GM12878 (cell line): ENCODE results near the gene TMEM167B. TPM values are rescaled to one million over a fixed set of nuclear protein-coding genes. Genes with fewer than 3 reads are reported as not detected.

ENCODE experiments used
- BHLHE40 ChIP-seq, 2 experiments: fragments of 450-650 bp in 1 of 2; IDR thresholded peaks; 2 replicates each; pipeline ENCODE4 v1.6.1; 2011 to 2017; ENCODE audit warnings: low read depth in 2 of 2, borderline replicate concordance in 1 of 2, improper control_type of control experiment in 1 of 2, low read length in 1 of 2, mild to moderate bottlenecking in 1 of 2
- BMI1 ChIP-seq: fragments of 450-650 bp; IDR thresholded peaks from 2 replicates; pipeline ENCODE4 v1.6.1; 2016; ENCODE audit warnings: mild to moderate bottlenecking, moderate library complexity, borderline replicate concordance
- BRCA1 ChIP-seq: IDR thresholded peaks from 2 replicates; pipeline ENCODE4 v1.6.1; 2011; ENCODE audit warnings: low read depth, low read length, improper control_type of control experiment
- CTCF ChIP-seq, 3 experiments: IDR thresholded peaks in 2 of 3; conservative IDR thresholded peaks in 1 of 3; 2 replicates each; pipeline ENCODE4 v1.5.1; 2011; ENCODE audit warnings: low read depth in 3 of 3, low read length in 3 of 3, mild to moderate bottlenecking in 3 of 3, control low read depth in 2 of 3, moderate library complexity in 2 of 3, inconsistent platforms in 1 of 3, mixed read lengths in 1 of 3; ENCODE audit not compliant: control insufficient read depth in 2 of 3, insufficient read depth in 1 of 3; ENCODE audit errors: extremely low read depth in 1 of 3
- DPF2 ChIP-seq: fragments of 450-650 bp; IDR thresholded peaks from 2 replicates; pipeline ENCODE4 v1.6.1; 2017; ENCODE audit warnings: mild to moderate bottlenecking
- FOXM1 ChIP-seq: IDR thresholded peaks from 2 replicates; pipeline ENCODE4 v1.6.1; 2012; ENCODE audit warnings: low read depth, mild to moderate bottlenecking, inconsistent platforms, low read length, moderate library complexity
- HCFC1 ChIP-seq: fragments of 150-350 bp; IDR thresholded peaks from 2 replicates; pipeline ENCODE4 v1.6.1; 2014; ENCODE audit warnings: low read length
- HDGF ChIP-seq: fragments of 450-650 bp; IDR thresholded peaks from 2 replicates; pipeline ENCODE4 v1.6.1; 2016; ENCODE audit warnings: antibody characterized with exemption
- IKZF1 ChIP-seq: fragments of 450-650 bp; conservative IDR thresholded peaks from 2 replicates; pipeline ENCODE4 v1.6.1; 2017; ENCODE audit warnings: antibody characterized with exemption, mild to moderate bottlenecking
- KDM1A ChIP-seq: fragments of 200-600 bp; sonication (generic); IDR thresholded peaks from 2 replicates; pipeline ENCODE4 v1.6.1; 2016; ENCODE audit warnings: borderline replicate concordance
- LARP7 ChIP-seq: fragments of 450-650 bp; IDR thresholded peaks from 2 replicates; pipeline ENCODE4 v1.6.1; 2017; ENCODE audit warnings: mild to moderate bottlenecking
- POLR2AphosphoS2 ChIP-seq: IDR thresholded peaks from 2 replicates; pipeline ENCODE4 v1.6.1; 2011; ENCODE audit warnings: low read depth, mild to moderate bottlenecking, low read length, improper control_type of control experiment, moderate library complexity
- RFX5 ChIP-seq: IDR thresholded peaks from 2 replicates; pipeline ENCODE4 v1.6.1; 2011; ENCODE audit warnings: low read depth, low read length, improper control_type of control experiment
- SIX5 ChIP-seq: IDR thresholded peaks from 2 replicates; pipeline ENCODE4 v1.6.1; 2011; ENCODE audit warnings: mild to moderate bottlenecking, low read depth, low read length, moderate library complexity; ENCODE audit not compliant: severe bottlenecking
- SMC3 ChIP-seq: IDR thresholded peaks from 2 replicates; pipeline ENCODE4 v1.6.1; 2011; ENCODE audit warnings: low read length, improper control_type of control experiment, borderline replicate concordance
- SUZ12 ChIP-seq: fragments of 200-600 bp; sonication (generic); IDR thresholded peaks from one replicate; pipeline ENCODE4 v1.6.1; 2018; ENCODE audit warnings: antibody characterized with exemption, mild to moderate bottlenecking; ENCODE audit not compliant: unreplicated experiment
- ZBTB4 ChIP-seq: fragments of 450-650 bp; formaldehyde crosslinking; IDR thresholded peaks from 2 replicates; pipeline ENCODE4 v1.4.0; 2022; ENCODE audit warnings: mild to moderate bottlenecking, moderate library complexity
- ZNF207 ChIP-seq: fragments of 450-650 bp; IDR thresholded peaks from 2 replicates; pipeline ENCODE4 v1.6.1; 2014; ENCODE audit warnings: antibody characterized with exemption, mild to moderate bottlenecking, borderline replicate concordance
- ZNF24 ChIP-seq: fragments of 450-650 bp; IDR thresholded peaks from 2 replicates; pipeline ENCODE4 v1.6.1; 2017; ENCODE audit warnings: antibody characterized with exemption, mild to moderate bottlenecking
- polyA plus RNA-seq, 11 experiments: library from polyadenylated mRNA; depleted of rRNA in 4 of 11; unstranded in 6 of 11; stranded (reverse) in 5 of 11; fragments of >200 nt; fragmentation: Nextera tagmentation in 4 of 11; fragmentation: Illumina TruSeq in 1 of 11; extraction: Ambion mirVana in 4 of 11; extraction: Trizol in 1 of 11; gene quantifications; 1 replicate in 1 of 11; 2 replicates in 10 of 11; pipeline versions ENCODE4 v1.2.1 to v1.2.3, GENCODE V29; 2011 to 2016; ENCODE audit warnings: inconsistent platforms in 2 of 11, missing spikeins in 2 of 11, low read depth in 1 of 11
- total RNA-seq, 4 experiments: library from RNA; depleted of rRNA in 3 of 4; stranded (reverse); fragments of >200 nt in 3 of 4; fragmentation: Illumina TruSeq in 1 of 4; extraction: Trizol in 1 of 4; gene quantifications; 2 replicates each; pipeline versions ENCODE4 v1.2.1 to v1.2.3, GENCODE V29; 2013 to 2021
- TF ChIP-seq, protein P1 (sequence below): fragments of 450-650 bp; IDR thresholded peaks from 2 replicates; pipeline ENCODE4 v1.6.1; 2016; ENCODE audit warnings: mild to moderate bottlenecking
- TF ChIP-seq, protein P2 (sequence below): fragments of 450-650 bp; IDR thresholded peaks from 2 replicates; pipeline ENCODE4 v1.6.1; 2016; ENCODE audit warnings: mild to moderate bottlenecking

Gene TMEM167B
- total and polyA plus RNA-seq, 10 of the 15 experiments (the other 5 are each of a cell fraction or from before 2014, with no cell fraction given), result 15.6 to 26.1 (median 21.1) TPM

DNA sequence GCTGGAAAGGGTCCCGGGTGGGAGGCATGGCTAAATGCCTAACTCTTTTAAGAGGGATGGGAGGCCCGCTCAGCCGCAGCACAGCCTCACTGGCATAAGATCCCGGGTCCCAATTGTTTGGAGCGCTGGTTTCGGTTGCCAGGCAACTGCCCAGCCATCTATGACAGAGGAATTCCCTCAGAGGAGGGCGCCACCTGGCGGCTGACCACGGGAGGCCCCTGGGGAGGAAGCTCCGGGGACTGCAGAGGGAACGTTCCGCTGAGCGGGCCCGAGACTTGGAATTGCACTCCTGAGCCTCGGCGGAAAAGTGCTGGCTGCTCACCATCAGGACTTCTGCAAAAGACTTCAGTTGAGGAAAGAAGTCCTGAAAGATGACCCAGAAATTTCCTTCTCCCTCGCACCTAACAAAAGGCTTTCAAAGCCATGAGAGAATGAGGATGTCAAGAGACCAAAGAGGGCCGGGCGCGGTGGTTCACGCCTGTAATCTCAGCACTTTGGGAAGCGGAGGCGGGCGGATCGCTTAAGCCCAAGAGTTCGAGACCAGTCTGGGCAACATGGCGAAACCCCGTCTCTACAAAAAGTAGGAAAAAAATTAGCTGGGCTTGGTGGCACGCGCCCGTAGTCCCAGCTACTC, 22.2 kb downstream of the TMEM167B start (continued):
- TF ChIP-seq BRCA1, result no peak
- no peak for TF ChIP-seq KDM1A
- TF ChIP-seq LARP7, result 0 out of 2 replicates have a peak, but pooled peaks have one; percentile 33
- TF ChIP-seq SUZ12, result no peak
- TF ChIP-seq HCFC1, result 0 out of 2 replicates have a peak, but pooled peaks have one; percentile 32
- peak; percentile 72; the same call in 1 of the 2 replicates for TF ChIP-seq ZNF207
- peak; percentile 52; the same call in 1 of the 2 replicates for TF ChIP-seq DPF2
- 0 out of 2 replicates have a peak, but pooled peaks have one; percentile 25 for TF ChIP-seq ZNF24
- TF ChIP-seq, protein P1, sequence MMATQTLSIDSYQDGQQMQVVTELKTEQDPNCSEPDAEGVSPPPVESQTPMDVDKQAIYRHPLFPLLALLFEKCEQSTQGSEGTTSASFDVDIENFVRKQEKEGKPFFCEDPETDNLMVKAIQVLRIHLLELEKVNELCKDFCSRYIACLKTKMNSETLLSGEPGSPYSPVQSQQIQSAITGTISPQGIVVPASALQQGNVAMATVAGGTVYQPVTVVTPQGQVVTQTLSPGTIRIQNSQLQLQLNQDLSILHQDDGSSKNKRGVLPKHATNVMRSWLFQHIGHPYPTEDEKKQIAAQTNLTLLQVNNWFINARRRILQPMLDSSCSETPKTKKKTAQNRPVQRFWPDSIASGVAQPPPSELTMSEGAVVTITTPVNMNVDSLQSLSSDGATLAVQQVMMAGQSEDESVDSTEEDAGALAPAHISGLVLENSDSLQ, result no peak
- TF ChIP-seq SIX5, result no peak
- TF ChIP-seq POLR2AphosphoS2, result no peak
- 0 out of 2 replicates have a peak, but pooled peaks have one; percentile 52 for TF ChIP-seq FOXM1
- no peak for TF ChIP-seq ZBTB4 (CRISPR knock-in tag)
- peak; percentile 74 for TF ChIP-seq SMC3
- peak; percentile 93 for TF ChIP-seq IKZF1
- no peak for TF ChIP-seq RFX5
- peak; percentile 94 for TF ChIP-seq BMI1
- TF ChIP-seq BHLHE40 (IDR thresholded peaks at IDR 0.05; ENCODE audit: borderline replicate concordance in 1 of 2, low read depth in 2 of 2, low read length in 1 of 2), result peak in 1 of 2 experiments; percentile 36; a peak in 1 of 4 replicates
- no peak for TF ChIP-seq HDGF
- TF ChIP-seq, protein P2, sequence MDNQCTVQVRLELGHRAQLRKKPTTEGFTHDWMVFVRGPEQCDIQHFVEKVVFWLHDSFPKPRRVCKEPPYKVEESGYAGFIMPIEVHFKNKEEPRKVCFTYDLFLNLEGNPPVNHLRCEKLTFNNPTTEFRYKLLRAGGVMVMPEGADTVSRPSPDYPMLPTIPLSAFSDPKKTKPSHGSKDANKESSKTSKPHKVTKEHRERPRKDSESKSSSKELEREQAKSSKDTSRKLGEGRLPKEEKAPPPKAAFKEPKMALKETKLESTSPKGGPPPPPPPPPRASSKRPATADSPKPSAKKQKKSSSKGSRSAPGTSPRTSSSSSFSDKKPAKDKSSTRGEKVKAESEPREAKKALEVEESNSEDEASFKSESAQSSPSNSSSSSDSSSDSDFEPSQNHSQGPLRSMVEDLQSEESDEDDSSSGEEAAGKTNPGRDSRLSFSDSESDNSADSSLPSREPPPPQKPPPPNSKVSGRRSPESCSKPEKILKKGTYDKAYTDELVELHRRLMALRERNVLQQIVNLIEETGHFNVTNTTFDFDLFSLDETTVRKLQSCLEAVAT, result peak; percentile 59; the same call in 1 of the 2 replicates
- peak; percentile 92 to 95 (median 93) for TF ChIP-seq CTCF (IDR thresholded peaks at IDR 0.05 in 2 of 3, conservative IDR thresholded peaks at IDR 0.05 in 1 of 3; ENCODE audit: control insufficient read depth in 2 of 3, extremely low read depth in 1 of 3, insufficient read depth in 1 of 3, low read depth in 3 of 3, low read length in 3 of 3)
